H1 (cell line): ENCODE data around the gene OTOP3.

Experiments
- CTCF ChIP-seq, 3 experiments: IDR thresholded peaks; 1 replicate in 2 of 3; 2 replicates in 1 of 3; pipeline versions ENCODE4 v1.5.1 to v1.6.1; 2011; ENCODE audit warnings: low read length in 3 of 3, mild to moderate bottlenecking in 3 of 3, inconsistent platforms in 2 of 3, low read depth in 1 of 3, moderate library complexity in 1 of 3; ENCODE audit not compliant: insufficient read depth in 1 of 3; ENCODE audit errors: control extremely low read depth in 1 of 3
- EZH2 ChIP-seq: fragments of 200-600 bp; sonication (generic); IDR thresholded peaks from 2 replicates; pipeline ENCODE4 v1.7.1; 2012; ENCODE audit warnings: low read depth, mild to moderate bottlenecking, moderate library complexity, low read length, inconsistent platforms; ENCODE audit not compliant: severe bottlenecking
- NRF1 ChIP-seq: IDR thresholded peaks from 2 replicates; pipeline ENCODE4 v1.6.1; 2011; ENCODE audit warnings: mild to moderate bottlenecking, low read depth, low read length, improper control_type of control experiment
- POLR2A ChIP-seq, 2 experiments: IDR thresholded peaks; 1 replicate in 1 of 2; 2 replicates in 1 of 2; pipeline ENCODE4 v1.6.1; 2011; ENCODE audit warnings: low read depth in 2 of 2, low read length in 2 of 2, mild to moderate bottlenecking in 2 of 2; ENCODE audit errors: control extremely low read depth in 1 of 2
- POLR2AphosphoS5 ChIP-seq: IDR thresholded peaks from 2 replicates; pipeline ENCODE4 v1.6.1; 2011; ENCODE audit warnings: low read depth, low read length
- SUZ12 ChIP-seq: fragments of 200-600 bp; sonication (generic); IDR thresholded peaks from 2 replicates; pipeline ENCODE4 v1.6.1; 2012; ENCODE audit warnings: mild to moderate bottlenecking, inconsistent platforms, low read length, moderate library complexity, mixed read lengths
- ZNF274 ChIP-seq: IDR thresholded peaks from 2 replicates; pipeline ENCODE4 v1.7.0; 2012; ENCODE audit warnings: low read length, borderline replicate concordance; ENCODE audit errors: extremely low read depth
- TF ChIP-seq, protein P1 (sequence below): IDR thresholded peaks from 2 replicates; pipeline ENCODE4 v1.6.1; 2011; ENCODE audit warnings: low read depth, mild to moderate bottlenecking, low read length; ENCODE audit not compliant: insufficient read depth

- TF ChIP-seq POLR2AphosphoS5 = no peak
- TF ChIP-seq CTCF (IDR thresholded peaks at IDR 0.05; ENCODE audit: control extremely low read depth in 1 of 3, insufficient read depth in 1 of 3, low read depth in 1 of 3, low read length in 3 of 3) = no peak
- no peak for TF ChIP-seq NRF1
- TF ChIP-seq, protein P1, sequence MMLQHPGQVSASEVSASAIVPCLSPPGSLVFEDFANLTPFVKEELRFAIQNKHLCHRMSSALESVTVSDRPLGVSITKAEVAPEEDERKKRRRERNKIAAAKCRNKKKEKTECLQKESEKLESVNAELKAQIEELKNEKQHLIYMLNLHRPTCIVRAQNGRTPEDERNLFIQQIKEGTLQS = no peak
- no peak for TF ChIP-seq EZH2
- no peak for TF ChIP-seq POLR2A (IDR thresholded peaks at IDR 0.05; ENCODE audit: control extremely low read depth in 1 of 2, low read depth in 2 of 2, low read length in 2 of 2)
- TF ChIP-seq SUZ12 = no peak
- no peak for TF ChIP-seq ZNF274
Observed at GRCh38 chr17:74888469-74888868, 47.2 kb upstream of the OTOP3 start.
